Thoracic aorta (tissue), 2 donors: Measurements from ENCODE around the gene CNTN4. TPM values are rescaled to one million over a fixed set of nuclear protein-coding genes. Genes with fewer than 3 reads are reported as not detected.

Experiments used
- ATAC-seq: fragments of 150-250 bp; one replicate; pipeline ENCODE4 v1.8.0; 2017; ENCODE audit warnings: low read depth; ENCODE audit not compliant: insufficient number of reproducible peaks, low FRiP score
- DNase-seq: peaks from one replicate; pipeline ENCODE4 v3.0.0-alpha.2; 2020; ENCODE audit warnings: low spot score
- H3K27ac ChIP-seq, 2 donors: fragments of 200-600 bp; sonication (generic); 1 replicate in 1 of 2; 2 replicates in 1 of 2; pipeline ENCODE4 v1.5.1; 2016; ENCODE audit warnings: mild to moderate bottlenecking in 2 of 2, moderate library complexity in 2 of 2
- H3K27me3 ChIP-seq: fragments of 200-600 bp; sonication (generic); replicated peaks from 2 replicates; pipeline ENCODE4 v1.6.0; 2016; ENCODE audit warnings: mild to moderate bottlenecking; ENCODE audit not compliant: insufficient read depth
- H3K36me3 ChIP-seq: fragments of 200-600 bp; sonication (generic); one replicate; pipeline ENCODE4 v1.5.1; 2016
- H3K4me1 ChIP-seq, 2 donors: fragments of 200-600 bp; sonication (generic); 1 replicate in 1 of 2; 2 replicates in 1 of 2; pipeline versions ENCODE4 v1.5.1 to v1.6.0; 2016; ENCODE audit warnings: low read depth in 2 of 2, mild to moderate bottlenecking in 1 of 2; ENCODE audit not compliant: control insufficient read depth in 1 of 2
- H3K4me3 ChIP-seq: fragments of 200-600 bp; sonication (generic); 2 replicates; pipeline ENCODE4 v1.5.1; 2016; ENCODE audit warnings: mild to moderate bottlenecking
- H3K9me3 ChIP-seq: fragments of 200-600 bp; sonication (generic); 2 replicates; pipeline ENCODE4 v1.5.1; 2016
- total RNA-seq, 2 donors: library from RNA; depleted of rRNA; stranded (reverse); fragments of >200 nt; gene quantifications; one replicate each; pipeline versions ENCODE4 v1.1.0 to v1.2.3, GENCODE V29; 2016
- TF ChIP-seq, protein P1 (sequence below): fragments of 200-600 bp; sonication (generic); IDR thresholded peaks from one replicate; pipeline ENCODE4 v1.5.1; 2019; ENCODE audit warnings: antibody characterized with exemption

CNTN4 gene
- total RNA-seq, 2 donors from 2014 or later, result 103 to 116 TPM

DNA sequence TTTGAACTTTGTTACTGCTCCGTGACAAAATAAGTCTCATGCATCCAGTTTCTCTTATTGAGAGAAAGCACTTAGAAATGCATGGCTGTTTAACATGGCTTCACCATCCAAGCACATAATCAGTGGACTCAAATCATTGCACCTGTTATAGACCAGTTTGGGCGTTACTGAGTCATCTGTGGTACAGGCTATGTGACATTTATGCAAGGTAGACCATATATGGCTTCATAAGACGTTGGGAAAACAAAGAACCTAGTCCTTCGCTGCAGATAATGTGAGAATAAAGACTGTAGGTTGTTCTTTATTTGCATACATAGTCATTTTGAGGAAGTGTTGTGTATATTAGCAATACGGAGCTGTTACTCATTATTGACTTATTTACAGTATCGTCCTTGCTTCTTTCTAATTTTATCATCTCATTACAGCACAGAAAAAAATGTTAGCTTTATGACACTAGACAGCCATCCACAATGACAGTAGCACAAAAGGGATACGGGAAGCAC, 636.8 kb downstream of the CNTN4 start:
- DNase-seq (no peak), ATAC-seq (no peak)
- Histone ChIP-seq H3K27ac (no peak overlapping the region), H3K36me3 (no peaks in the 10 kb centered on the region), H3K4me3 (no peak overlapping the region), H3K27me3 (no peaks in the 10 kb centered on the region), H3K9me3 (no peaks in the 10 kb centered on the region), H3K4me1 (peaks cover 0 to 3% of the 10 kb centered on the region in 2 donors)
- TF ChIP-seq, protein P1, sequence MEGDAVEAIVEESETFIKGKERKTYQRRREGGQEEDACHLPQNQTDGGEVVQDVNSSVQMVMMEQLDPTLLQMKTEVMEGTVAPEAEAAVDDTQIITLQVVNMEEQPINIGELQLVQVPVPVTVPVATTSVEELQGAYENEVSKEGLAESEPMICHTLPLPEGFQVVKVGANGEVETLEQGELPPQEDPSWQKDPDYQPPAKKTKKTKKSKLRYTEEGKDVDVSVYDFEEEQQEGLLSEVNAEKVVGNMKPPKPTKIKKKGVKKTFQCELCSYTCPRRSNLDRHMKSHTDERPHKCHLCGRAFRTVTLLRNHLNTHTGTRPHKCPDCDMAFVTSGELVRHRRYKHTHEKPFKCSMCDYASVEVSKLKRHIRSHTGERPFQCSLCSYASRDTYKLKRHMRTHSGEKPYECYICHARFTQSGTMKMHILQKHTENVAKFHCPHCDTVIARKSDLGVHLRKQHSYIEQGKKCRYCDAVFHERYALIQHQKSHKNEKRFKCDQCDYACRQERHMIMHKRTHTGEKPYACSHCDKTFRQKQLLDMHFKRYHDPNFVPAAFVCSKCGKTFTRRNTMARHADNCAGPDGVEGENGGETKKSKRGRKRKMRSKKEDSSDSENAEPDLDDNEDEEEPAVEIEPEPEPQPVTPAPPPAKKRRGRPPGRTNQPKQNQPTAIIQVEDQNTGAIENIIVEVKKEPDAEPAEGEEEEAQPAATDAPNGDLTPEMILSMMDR, result no peak

- H3K4me1 ChIP-seq, result no peaks in the 10 kb centered on the region
- H3K27ac ChIP-seq, result no peak overlapping the region
- H3K36me3 ChIP-seq, result no peaks in the 10 kb centered on the region
- TF ChIP-seq, protein P1, result no peak
- no peak overlapping the region for H3K4me3 ChIP-seq
- DNase-seq (no peak), ATAC-seq (no peak)
- H3K27me3 ChIP-seq, result no peaks in the 10 kb centered on the region
- H3K9me3 ChIP-seq, result no peaks in the 10 kb centered on the region
Measured at GRCh38 chr3:2741516-2741915, 642.9 kb downstream of the CNTN4 start.

GRCh38 chr3:2765002-2765579, 666.4 kb downstream of the CNTN4 start:
- Histone ChIP-seq H3K4me1 (no peaks in the 10 kb centered on the region), H3K27me3 (no peaks in the 10 kb centered on the region), H3K36me3 (no peaks in the 10 kb centered on the region), H3K9me3 (no peaks in the 10 kb centered on the region), H3K27ac (no peak overlapping the region), H3K4me3 (no peak overlapping the region)
- DNase-seq (no peak), ATAC-seq (no peak)
- TF ChIP-seq, protein P1, result no peak

DNA sequence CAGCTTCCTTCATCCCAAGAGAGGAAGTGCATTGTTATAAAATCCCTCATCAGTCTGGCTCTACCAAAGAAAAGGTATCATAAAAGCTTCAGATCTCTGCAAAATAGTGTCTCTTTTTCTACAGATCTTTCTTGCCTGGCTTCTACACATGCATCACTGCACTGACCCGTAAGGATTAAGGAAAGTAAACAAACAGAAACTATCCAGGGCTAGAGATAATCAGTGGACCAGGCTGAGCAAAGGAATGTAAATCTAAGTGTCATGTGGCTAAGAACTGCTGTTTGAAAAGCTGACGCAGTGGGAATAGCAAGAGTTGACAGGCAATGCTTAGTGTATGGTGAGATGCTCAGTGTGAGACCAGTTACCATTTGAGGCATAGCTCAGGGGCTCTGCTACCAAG, 671.8 kb downstream of the CNTN4 start:
- H3K27me3 ChIP-seq, result no peaks in the 10 kb centered on the region
- H3K36me3 ChIP-seq, result no peaks in the 10 kb centered on the region
- H3K27ac ChIP-seq, result no peak overlapping the region
- H3K9me3 ChIP-seq, result no peaks in the 10 kb centered on the region
- ATAC-seq (no peak), DNase-seq (no peak)
- H3K4me1 ChIP-seq, result no peaks in the 10 kb centered on the region
- TF ChIP-seq, protein P1, result no peak
- H3K4me3 ChIP-seq, result no peak overlapping the region

- Histone ChIP-seq H3K9me3 (no peaks in the 10 kb centered on the region), H3K4me3 (no peak overlapping the region), H3K4me1 (no peaks in the 10 kb centered on the region), H3K27me3 (no peaks in the 10 kb centered on the region), H3K27ac (no peak overlapping the region), H3K36me3 (no peaks in the 10 kb centered on the region)
- TF ChIP-seq, protein P1, result no peak
- ATAC-seq, result no peak
- no peak for DNase-seq
Measured at GRCh38 chr3:2771193-2771592, 672.5 kb downstream of the CNTN4 start.
